ENCODE results near the gene STPG1. TPM values are rescaled to one million over a fixed set of nuclear protein-coding genes. Genes with fewer than 3 reads are reported as not detected.

The STPG1 gene
- total RNA-seq, 1 experiment from 2014 or later = 12.8 TPM

DNA sequence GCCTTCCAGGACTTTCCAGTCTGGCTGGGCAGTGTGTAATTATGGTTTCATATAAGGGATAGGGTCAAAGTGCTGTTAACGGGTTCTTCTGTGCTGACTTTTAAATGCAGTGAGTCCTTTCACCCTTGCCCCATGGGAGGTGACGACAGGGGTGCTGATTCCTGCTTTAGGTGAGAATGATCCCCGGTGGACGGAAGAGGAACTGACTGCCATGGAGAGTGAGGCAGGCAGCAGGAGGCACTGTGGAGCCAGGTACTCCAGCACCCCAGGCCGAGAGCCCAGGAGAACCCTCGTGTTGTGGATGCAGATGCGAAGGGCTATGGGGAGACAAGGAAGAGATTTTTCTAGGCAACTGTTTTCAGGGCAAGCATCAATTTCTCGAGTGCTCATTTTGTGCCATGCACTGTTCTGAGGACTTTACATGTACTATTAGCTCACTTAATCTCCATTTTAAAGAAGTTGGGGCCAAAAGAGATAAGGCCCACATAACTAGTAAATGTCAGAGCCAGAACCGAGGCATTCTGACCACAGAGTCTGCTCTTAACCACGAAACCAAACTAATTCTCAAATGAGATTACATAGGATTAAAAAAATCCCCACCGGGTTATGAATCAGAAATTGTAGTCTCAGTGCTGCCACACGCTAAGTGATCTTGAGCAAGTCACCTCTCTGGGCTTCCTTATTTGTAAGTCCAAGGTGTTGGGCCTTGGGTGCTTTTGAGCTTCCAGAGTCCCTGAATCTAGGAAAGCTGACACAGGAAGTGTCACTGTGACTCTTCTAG is 28.2 kb downstream of the STPG1 start:
- TF ChIP-seq ZNF138 (CRISPR knock-in tag; conservative IDR thresholded peaks at IDR 0.05) (no peak), NFE2L1 (CRISPR knock-in tag; IDR thresholded peaks at IDR 0.05) (no peak), ZNF423 (CRISPR knock-in tag; IDR thresholded peaks at IDR 0.05) (peak; percentile 52), TEAD4 (CRISPR knock-in tag; IDR thresholded peaks at IDR 0.05) (no peak), SMAD3 (CRISPR knock-in tag; IDR thresholded peaks at IDR 0.05; ENCODE audit: borderline replicate concordance) (no peak)
- TF ChIP-seq, protein P1, sequence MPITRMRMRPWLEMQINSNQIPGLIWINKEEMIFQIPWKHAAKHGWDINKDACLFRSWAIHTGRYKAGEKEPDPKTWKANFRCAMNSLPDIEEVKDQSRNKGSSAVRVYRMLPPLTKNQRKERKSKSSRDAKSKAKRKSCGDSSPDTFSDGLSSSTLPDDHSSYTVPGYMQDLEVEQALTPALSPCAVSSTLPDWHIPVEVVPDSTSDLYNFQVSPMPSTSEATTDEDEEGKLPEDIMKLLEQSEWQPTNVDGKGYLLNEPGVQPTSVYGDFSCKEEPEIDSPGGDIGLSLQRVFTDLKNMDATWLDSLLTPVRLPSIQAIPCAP (CRISPR knock-in tag; IDR thresholded peaks at IDR 0.05) = no peak
- TF ChIP-seq, protein P2, sequence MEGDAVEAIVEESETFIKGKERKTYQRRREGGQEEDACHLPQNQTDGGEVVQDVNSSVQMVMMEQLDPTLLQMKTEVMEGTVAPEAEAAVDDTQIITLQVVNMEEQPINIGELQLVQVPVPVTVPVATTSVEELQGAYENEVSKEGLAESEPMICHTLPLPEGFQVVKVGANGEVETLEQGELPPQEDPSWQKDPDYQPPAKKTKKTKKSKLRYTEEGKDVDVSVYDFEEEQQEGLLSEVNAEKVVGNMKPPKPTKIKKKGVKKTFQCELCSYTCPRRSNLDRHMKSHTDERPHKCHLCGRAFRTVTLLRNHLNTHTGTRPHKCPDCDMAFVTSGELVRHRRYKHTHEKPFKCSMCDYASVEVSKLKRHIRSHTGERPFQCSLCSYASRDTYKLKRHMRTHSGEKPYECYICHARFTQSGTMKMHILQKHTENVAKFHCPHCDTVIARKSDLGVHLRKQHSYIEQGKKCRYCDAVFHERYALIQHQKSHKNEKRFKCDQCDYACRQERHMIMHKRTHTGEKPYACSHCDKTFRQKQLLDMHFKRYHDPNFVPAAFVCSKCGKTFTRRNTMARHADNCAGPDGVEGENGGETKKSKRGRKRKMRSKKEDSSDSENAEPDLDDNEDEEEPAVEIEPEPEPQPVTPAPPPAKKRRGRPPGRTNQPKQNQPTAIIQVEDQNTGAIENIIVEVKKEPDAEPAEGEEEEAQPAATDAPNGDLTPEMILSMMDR (IDR thresholded peaks at IDR 0.05) = peak; percentile 44; the same call in 1 of the 2 replicates
- TF ChIP-seq, protein P3, sequence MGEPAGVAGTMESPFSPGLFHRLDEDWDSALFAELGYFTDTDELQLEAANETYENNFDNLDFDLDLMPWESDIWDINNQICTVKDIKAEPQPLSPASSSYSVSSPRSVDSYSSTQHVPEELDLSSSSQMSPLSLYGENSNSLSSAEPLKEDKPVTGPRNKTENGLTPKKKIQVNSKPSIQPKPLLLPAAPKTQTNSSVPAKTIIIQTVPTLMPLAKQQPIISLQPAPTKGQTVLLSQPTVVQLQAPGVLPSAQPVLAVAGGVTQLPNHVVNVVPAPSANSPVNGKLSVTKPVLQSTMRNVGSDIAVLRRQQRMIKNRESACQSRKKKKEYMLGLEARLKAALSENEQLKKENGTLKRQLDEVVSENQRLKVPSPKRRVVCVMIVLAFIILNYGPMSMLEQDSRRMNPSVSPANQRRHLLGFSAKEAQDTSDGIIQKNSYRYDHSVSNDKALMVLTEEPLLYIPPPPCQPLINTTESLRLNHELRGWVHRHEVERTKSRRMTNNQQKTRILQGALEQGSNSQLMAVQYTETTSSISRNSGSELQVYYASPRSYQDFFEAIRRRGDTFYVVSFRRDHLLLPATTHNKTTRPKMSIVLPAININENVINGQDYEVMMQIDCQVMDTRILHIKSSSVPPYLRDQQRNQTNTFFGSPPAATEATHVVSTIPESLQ (CRISPR knock-in tag; IDR thresholded peaks at IDR 0.05) = no peak
- TF ChIP-seq, protein P4, sequence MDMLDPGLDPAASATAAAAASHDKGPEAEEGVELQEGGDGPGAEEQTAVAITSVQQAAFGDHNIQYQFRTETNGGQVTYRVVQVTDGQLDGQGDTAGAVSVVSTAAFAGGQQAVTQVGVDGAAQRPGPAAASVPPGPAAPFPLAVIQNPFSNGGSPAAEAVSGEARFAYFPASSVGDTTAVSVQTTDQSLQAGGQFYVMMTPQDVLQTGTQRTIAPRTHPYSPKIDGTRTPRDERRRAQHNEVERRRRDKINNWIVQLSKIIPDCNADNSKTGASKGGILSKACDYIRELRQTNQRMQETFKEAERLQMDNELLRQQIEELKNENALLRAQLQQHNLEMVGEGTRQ (CRISPR knock-in tag; IDR thresholded peaks at IDR 0.05) = no peak
- ChIA-PET POLR2A (no interaction called here), CTCF (interaction anchor here (0.8 to 5.9 kb wide), 10 partner anchors 10 to 187 kb away, joined by 3 to 45 read pairs (median 4); no protein-coding TSS in a partner anchor)
- ATAC-seq (peak; percentile 96), DNase-seq (ENCODE audit: low spot score) (peak; percentile 75)
- Mint-ChIP-seq H3K36me3 (peaks cover 2% of the 10 kb centered on the region; the same call in 1 of the 2 replicates), H3K4me3 (no peak overlapping the region), H3K27ac (no peak overlapping the region), H3K4me1 (no peaks in the 10 kb centered on the region), H3K9me3 (no peaks in the 10 kb centered on the region), H3K27me3 (ENCODE audit: low read depth) (no peaks in the 10 kb centered on the region; the same call in 1 of the 2 replicates)

DNA sequence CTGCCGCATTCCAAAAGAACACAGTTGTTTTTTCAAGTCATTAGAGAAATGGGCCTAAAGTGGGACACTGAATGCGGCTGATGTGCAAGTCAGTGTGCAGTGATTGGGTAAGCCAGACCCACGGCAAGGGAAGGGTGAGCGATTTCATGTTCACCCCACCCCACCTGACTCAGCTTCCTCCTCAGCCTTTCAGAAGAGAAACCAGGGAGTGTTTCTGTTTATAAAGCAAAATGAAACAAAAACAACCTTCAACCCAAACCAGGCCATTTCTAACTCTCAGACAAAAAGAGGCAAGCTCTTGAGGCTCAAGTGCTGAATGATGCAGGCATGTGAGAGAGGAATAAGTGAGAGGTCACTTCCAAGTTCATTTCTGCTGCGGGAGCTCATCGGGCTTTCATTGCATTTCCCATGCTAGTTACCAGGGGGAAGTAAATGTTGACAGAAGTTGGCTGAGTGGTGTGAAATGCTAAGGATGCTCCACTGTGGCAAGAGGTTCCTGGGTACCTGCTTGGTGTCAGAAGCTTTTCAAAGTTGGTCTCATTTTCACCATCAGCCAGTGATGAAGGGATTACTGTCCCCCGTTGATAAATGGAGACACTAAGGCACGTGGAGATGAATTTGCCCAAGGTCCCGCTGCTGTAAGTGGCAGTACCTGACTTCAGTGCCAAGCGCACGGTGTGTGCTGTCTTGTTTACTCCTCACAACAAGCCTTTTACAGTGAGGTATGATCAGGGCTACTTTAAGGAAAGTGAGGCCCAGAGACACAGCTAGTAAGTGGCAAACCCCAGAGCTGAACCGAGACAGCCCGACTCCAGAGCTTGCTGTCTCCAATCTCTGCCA is 29.1 kb downstream of the STPG1 start:
- no peak overlapping the region for H3K27ac Mint-ChIP-seq
- DNase-seq (ENCODE audit: low spot score) = no peak
- no peak for TF ChIP-seq NFE2L1 (CRISPR knock-in tag; IDR thresholded peaks at IDR 0.05)
- TF ChIP-seq FOXK1 (CRISPR knock-in tag; IDR thresholded peaks at IDR 0.05) = no peak
- no peak for TF ChIP-seq GRHL2 (CRISPR knock-in tag; IDR thresholded peaks at IDR 0.05; ENCODE audit: insufficient replicate concordance, severe bottlenecking)
- TF ChIP-seq TP53 (CRISPR knock-in tag; IDR thresholded peaks at IDR 0.05) = no peak
- no peak for TF ChIP-seq ZNF396 (CRISPR knock-in tag; IDR thresholded peaks at IDR 0.05; ENCODE audit: borderline replicate concordance)
- no peak for TF ChIP-seq GTF2I (CRISPR knock-in tag; conservative IDR thresholded peaks at IDR 0.05)
- TF ChIP-seq TEAD1 (CRISPR knock-in tag; IDR thresholded peaks at IDR 0.05) = no peak
- TF ChIP-seq SMAD3 (CRISPR knock-in tag; IDR thresholded peaks at IDR 0.05; ENCODE audit: borderline replicate concordance) = no peak
- no peak for TF ChIP-seq SMAD4 (CRISPR knock-in tag; IDR thresholded peaks at IDR 0.05)
- TF ChIP-seq, protein P5, sequence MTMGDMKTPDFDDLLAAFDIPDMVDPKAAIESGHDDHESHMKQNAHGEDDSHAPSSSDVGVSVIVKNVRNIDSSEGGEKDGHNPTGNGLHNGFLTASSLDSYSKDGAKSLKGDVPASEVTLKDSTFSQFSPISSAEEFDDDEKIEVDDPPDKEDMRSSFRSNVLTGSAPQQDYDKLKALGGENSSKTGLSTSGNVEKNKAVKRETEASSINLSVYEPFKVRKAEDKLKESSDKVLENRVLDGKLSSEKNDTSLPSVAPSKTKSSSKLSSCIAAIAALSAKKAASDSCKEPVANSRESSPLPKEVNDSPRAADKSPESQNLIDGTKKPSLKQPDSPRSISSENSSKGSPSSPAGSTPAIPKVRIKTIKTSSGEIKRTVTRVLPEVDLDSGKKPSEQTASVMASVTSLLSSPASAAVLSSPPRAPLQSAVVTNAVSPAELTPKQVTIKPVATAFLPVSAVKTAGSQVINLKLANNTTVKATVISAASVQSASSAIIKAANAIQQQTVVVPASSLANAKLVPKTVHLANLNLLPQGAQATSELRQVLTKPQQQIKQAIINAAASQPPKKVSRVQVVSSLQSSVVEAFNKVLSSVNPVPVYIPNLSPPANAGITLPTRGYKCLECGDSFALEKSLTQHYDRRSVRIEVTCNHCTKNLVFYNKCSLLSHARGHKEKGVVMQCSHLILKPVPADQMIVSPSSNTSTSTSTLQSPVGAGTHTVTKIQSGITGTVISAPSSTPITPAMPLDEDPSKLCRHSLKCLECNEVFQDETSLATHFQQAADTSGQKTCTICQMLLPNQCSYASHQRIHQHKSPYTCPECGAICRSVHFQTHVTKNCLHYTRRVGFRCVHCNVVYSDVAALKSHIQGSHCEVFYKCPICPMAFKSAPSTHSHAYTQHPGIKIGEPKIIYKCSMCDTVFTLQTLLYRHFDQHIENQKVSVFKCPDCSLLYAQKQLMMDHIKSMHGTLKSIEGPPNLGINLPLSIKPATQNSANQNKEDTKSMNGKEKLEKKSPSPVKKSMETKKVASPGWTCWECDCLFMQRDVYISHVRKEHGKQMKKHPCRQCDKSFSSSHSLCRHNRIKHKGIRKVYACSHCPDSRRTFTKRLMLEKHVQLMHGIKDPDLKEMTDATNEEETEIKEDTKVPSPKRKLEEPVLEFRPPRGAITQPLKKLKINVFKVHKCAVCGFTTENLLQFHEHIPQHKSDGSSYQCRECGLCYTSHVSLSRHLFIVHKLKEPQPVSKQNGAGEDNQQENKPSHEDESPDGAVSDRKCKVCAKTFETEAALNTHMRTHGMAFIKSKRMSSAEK (CRISPR knock-in tag; IDR thresholded peaks at IDR 0.05; ENCODE audit: borderline replicate concordance) = no peak
- TF ChIP-seq ZNF423 (CRISPR knock-in tag; IDR thresholded peaks at IDR 0.05) = no peak
- no peaks in the 10 kb centered on the region; the same call in 1 of the 2 replicates for H3K27me3 Mint-ChIP-seq (ENCODE audit: low read depth)
- POLR2A ChIA-PET = no interaction called here
- no peak overlapping the region for H3K4me3 Mint-ChIP-seq
- peaks cover 2% of the 10 kb centered on the region; the same call in 1 of the 2 replicates for H3K36me3 Mint-ChIP-seq
- no peaks in the 10 kb centered on the region for H3K9me3 Mint-ChIP-seq
- ATAC-seq = no peak
- H3K4me1 Mint-ChIP-seq = no peaks in the 10 kb centered on the region
- CTCF ChIA-PET = interaction anchor here (0.7 to 5.9 kb wide), 12 partner anchors 8 to 189 kb away, joined by 3 to 45 read pairs (median 3); no protein-coding TSS in a partner anchor

Data from WTC11 (cell line).